Smooth muscle cell (in vitro differentiated cells): ENCODE data around the gene EHD1. TPM values are rescaled to one million over a fixed set of nuclear protein-coding genes. Genes with fewer than 3 reads are reported as not detected.
"Not testable (repeated sequence)": the region's sequence is repeated elsewhere in the genome, so short reads cannot be mapped to it uniquely, and the experiment has no call there.

ENCODE experiments used
- DNase-seq: peaks from one replicate; lab custom pipeline; 2025; ENCODE audit not compliant: unreplicated experiment; lab: John Stamatoyannopoulos, UW
- H2AFZ ChIP-seq: fragments of 200-600 bp; sonication (generic); 2 replicates; pipeline ENCODE4 v1.6.0; 2016; ENCODE audit warnings: antibody characterized with exemption, low read depth, mild to moderate bottlenecking
- H3F3A ChIP-seq: fragments of 200-600 bp; sonication (generic); 2 replicates; pipeline ENCODE4 v1.6.0; 2017; ENCODE audit warnings: antibody characterized with exemption, low read depth
- H3K27ac ChIP-seq: fragments of 200-600 bp; sonication (generic); 2 replicates; pipeline ENCODE4 v1.5.1; 2016; ENCODE audit warnings: low read depth, mild to moderate bottlenecking
- H3K27me3 ChIP-seq: fragments of 200-600 bp; sonication (generic); 2 replicates; pipeline ENCODE4 v1.6.1; 2016; ENCODE audit warnings: low read depth, mild to moderate bottlenecking
- H3K36me3 ChIP-seq: fragments of 200-600 bp; sonication (generic); 2 replicates; pipeline ENCODE4 v1.5.1; 2016; ENCODE audit warnings: low read depth
- H3K4me1 ChIP-seq: fragments of 200-600 bp; sonication (generic); 2 replicates; pipeline ENCODE4 v1.5.1; 2016; ENCODE audit warnings: low read depth
- H3K4me2 ChIP-seq: fragments of 200-600 bp; sonication (generic); 2 replicates; pipeline ENCODE4 v1.6.0; 2016; ENCODE audit warnings: mild to moderate bottlenecking
- H3K4me3 ChIP-seq: fragments of 200-600 bp; sonication (generic); 2 replicates; pipeline ENCODE4 v1.5.1; 2016; ENCODE audit warnings: mild to moderate bottlenecking
- H3K79me2 ChIP-seq: fragments of 200-600 bp; sonication (generic); 2 replicates; pipeline ENCODE4 v1.6.0; 2016; ENCODE audit warnings: low read depth, mild to moderate bottlenecking
- H3K9ac ChIP-seq: fragments of 200-600 bp; sonication (generic); 2 replicates; pipeline ENCODE4 v1.6.0; 2016; ENCODE audit warnings: low read depth
- H3K9me3 ChIP-seq: fragments of 200-600 bp; sonication (generic); replicated peaks from 2 replicates; pipeline ENCODE4 v1.5.1; 2016; ENCODE audit warnings: low read depth
- H4K20me1 ChIP-seq: fragments of 200-600 bp; sonication (generic); 2 replicates; pipeline ENCODE4 v1.6.0; 2016; ENCODE audit warnings: low read depth
- CTCF ChIP-seq: fragments of 200-600 bp; sonication (generic); IDR thresholded peaks from 2 replicates; pipeline ENCODE4 v1.5.1; 2017; ENCODE audit warnings: borderline replicate concordance, mild to moderate bottlenecking, antibody characterized with exemption; ENCODE audit not compliant: insufficient read depth, poor library complexity, severe bottlenecking
- WGBS: methylation state at CpG from one replicate; pipeline ENCODE4 v1.1.7; 2016; ENCODE audit warnings: low lambda C conversion rate; 5-methylcytosine and 5-hydroxymethylcytosine counted together
- polyA plus RNA-seq: library from polyadenylated mRNA; unstranded; fragments of >200 nt; fragmentation: Nextera tagmentation; extraction: Ambion mirVana; gene quantifications from 2 replicates; pipeline ENCODE4 v1.2.1, GENCODE V29; 2016
- total RNA-seq: library from RNA; depleted of rRNA; stranded (reverse); fragments of >200 nt; gene quantifications from 2 replicates; pipeline ENCODE4 v1.2.3, GENCODE V29; 2014

The EHD1 gene
- total and polyA plus RNA-seq, 2 experiments from 2014 or later, result 42.8 to 59.8 TPM

GRCh38 chr11:64826062-64826461 is 52.4 kb downstream of the EHD1 start:
- H3K79me2 ChIP-seq, result no peaks in the 10 kb centered on the region
- WGBS, result 94% methylated on average over 7 of the region's 7 CpGs
- no peak for TF ChIP-seq CTCF
- no peaks in the 10 kb centered on the region for H4K20me1 ChIP-seq
- no peaks in the 10 kb centered on the region for H3F3A ChIP-seq
- H3K9ac ChIP-seq, result no peak overlapping the region
- DNase-seq, result no peak
- no peaks in the 10 kb centered on the region for H3K4me1 ChIP-seq
- no peaks in the 10 kb centered on the region for H3K9me3 ChIP-seq
- H3K4me3 ChIP-seq, result no peak overlapping the region
- H3K27me3 ChIP-seq, result no peaks in the 10 kb centered on the region
- no peak overlapping the region for H2AFZ ChIP-seq
- H3K4me2 ChIP-seq, result no peak overlapping the region
- no peaks in the 10 kb centered on the region for H3K36me3 ChIP-seq
- H3K27ac ChIP-seq, result no peak overlapping the region

GRCh38 chr11:64823568-64824119 is 54.8 kb downstream of the EHD1 start:
- DNase-seq, result no peak
- no peak for TF ChIP-seq CTCF
- H3K79me2 ChIP-seq, result no peaks in the 10 kb centered on the region
- no peak overlapping the region for H3K4me2 ChIP-seq
- H3K27me3 ChIP-seq, result no peaks in the 10 kb centered on the region
- no peaks in the 10 kb centered on the region for H3F3A ChIP-seq
- H3K9ac ChIP-seq, result no peak overlapping the region
- H2AFZ ChIP-seq, result no peak overlapping the region
- WGBS, result 83% methylated on average over 11 of the region's 11 CpGs
- no peak overlapping the region for H3K27ac ChIP-seq
- no peak overlapping the region for H3K4me3 ChIP-seq
- no peaks in the 10 kb centered on the region for H3K4me1 ChIP-seq
- H3K36me3 ChIP-seq, result no peaks in the 10 kb centered on the region
- no peaks in the 10 kb centered on the region for H4K20me1 ChIP-seq
- no peaks in the 10 kb centered on the region for H3K9me3 ChIP-seq

DNA sequence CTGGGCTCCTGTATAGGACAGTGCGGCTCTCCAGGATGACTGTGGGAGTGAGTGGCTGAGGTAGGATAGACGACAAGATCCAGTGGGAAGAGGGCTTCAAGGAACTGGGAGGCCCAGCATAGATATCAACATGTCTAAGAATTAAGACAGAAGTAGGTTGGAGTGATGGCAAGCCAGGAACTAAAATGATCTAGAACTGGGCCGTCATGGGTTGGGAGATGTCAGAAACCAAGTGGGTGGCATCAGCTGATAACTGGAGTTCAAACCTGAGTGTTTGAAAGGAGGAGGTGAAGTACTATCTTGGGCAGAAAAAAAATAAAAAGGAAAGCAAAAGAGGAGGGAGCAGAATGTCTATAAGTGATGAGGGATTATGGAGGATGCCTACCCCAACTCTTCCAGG is 60.9 kb downstream of the EHD1 start:
- 89% methylated on average over 3 of the region's 3 CpGs for WGBS
- H3K4me1 ChIP-seq, result no peaks in the 10 kb centered on the region

DNA sequence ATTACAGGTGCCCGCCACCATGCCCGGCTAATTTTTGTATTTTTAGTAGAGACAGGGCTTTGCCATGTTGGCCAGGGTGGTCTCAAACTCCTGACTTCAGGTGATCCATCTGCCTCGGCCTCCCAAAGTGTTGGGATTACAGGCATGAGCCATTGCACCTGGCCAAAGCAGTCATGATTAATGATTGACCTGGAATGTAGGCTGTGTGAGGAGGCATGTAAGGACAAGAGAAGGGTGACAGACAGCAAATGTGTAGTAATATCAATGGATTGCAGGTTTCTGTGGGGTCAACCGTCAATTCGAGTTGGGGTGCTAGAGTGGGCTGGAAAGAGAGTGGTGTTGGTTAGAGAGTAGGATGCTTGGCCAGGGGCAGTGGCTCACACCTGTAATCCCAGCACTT is 63.0 kb downstream of the EHD1 start:
- not testable (repeated sequence) for H3K4me1 ChIP-seq, H2AFZ ChIP-seq, H3K4me2 ChIP-seq, H3K79me2 ChIP-seq, H3K36me3 ChIP-seq, DNase-seq, H3K9ac ChIP-seq, H3K4me3 ChIP-seq, H4K20me1 ChIP-seq, H3F3A ChIP-seq, H3K9me3 ChIP-seq, H3K27ac ChIP-seq, H3K27me3 ChIP-seq
- 89% methylated on average over 5 of the region's 5 CpGs for WGBS

More for the DNA sequence above, 60.9 kb downstream of the EHD1 start:
- no peaks in the 10 kb centered on the region for H4K20me1 ChIP-seq
- H3K4me2 ChIP-seq, result no peak overlapping the region
- no peaks in the 10 kb centered on the region for H3F3A ChIP-seq
- H2AFZ ChIP-seq, result no peak overlapping the region
- no peaks in the 10 kb centered on the region for H3K79me2 ChIP-seq
- no peaks in the 10 kb centered on the region for H3K27me3 ChIP-seq
- no peaks in the 10 kb centered on the region for H3K9me3 ChIP-seq
- H3K9ac ChIP-seq, result no peak overlapping the region
- DNase-seq, result no peak
- H3K27ac ChIP-seq, result no peak overlapping the region
- no peaks in the 10 kb centered on the region for H3K36me3 ChIP-seq
- H3K4me3 ChIP-seq, result no peak overlapping the region
- TF ChIP-seq CTCF, result no peak
